K562 (cell line): Measurements from ENCODE around the gene FAM53B. TPM values are rescaled to one million over a fixed set of nuclear protein-coding genes. Genes with fewer than 3 reads are reported as not detected.

Experiments used
- ATAC-seq: fragments of 200-7000 bp; cut with Tn5 transposase; 3 replicates; pipeline ENCODE4 v1.9.1; 2020; ENCODE audit warnings: moderate library complexity
- BruUV-seq: library from RNA; stranded (reverse); fragments of 400-500 nt; replicated peaks from 2 replicates; lab custom pipeline; 2021; lab: Mats Ljungman, UMichigan
- CTCF ChIA-PET: fragments of 300-600 bp; formaldehyde crosslinking; extraction: SDS; loops from one replicate; lab custom pipeline; 2021; ENCODE audit warnings: low intra/inter-chr PET ratio; lab: Yijun Ruan, JAX
- POLR2A ChIA-PET: fragments of 300-600, 350-650 bp; sonication (Branson Sonifier 250); formaldehyde crosslinking; extraction: SDS; loops from one replicate; lab custom pipeline; 2021; ENCODE audit warnings: antibody characterized with exemption, inconsistent platforms; lab: Yijun Ruan, JAX
- DNase-seq, 4 experiments: peaks; one replicate each; pipeline versions ENCODE4 v3.0.0 to v3.0.0-alpha.2; 2011 to 2018; ENCODE audit warnings: low spot score in 3 of 4, mixed read lengths in 3 of 4; ENCODE audit errors: extremely low read depth in 1 of 4
- FAIRE-seq: peaks from 2 replicates; lab custom pipeline; 2011; peaks lifted over from hg19 to GRCh38; lab: Jason Lieb, UNC
- H2AFZ ChIP-seq: 2 replicates; pipeline ENCODE4 v1.6.0; 2011; ENCODE audit warnings: low read depth, low read length, control low read depth, inconsistent platforms
- H3K27ac ChIP-seq: fragments of 200-600 bp; 3 replicates; pipeline ENCODE4 v1.8.0; 2011; ENCODE audit warnings: low read depth, mild to moderate bottlenecking, control low read depth, inconsistent platforms, low read length, moderate library complexity, mixed read lengths; ENCODE audit errors: extremely low read depth
- H3K27me3 ChIP-seq, 2 experiments: fragments of 300-600 bp in 1 of 2; 2 replicates in 1 of 2; 3 replicates in 1 of 2; pipeline versions ENCODE4 v1.6.0 to v1.8.0; 2011; ENCODE audit warnings: inconsistent platforms in 2 of 2, low read length in 2 of 2, mild to moderate bottlenecking in 1 of 2, mixed read lengths in 1 of 2, moderate library complexity in 1 of 2; ENCODE audit not compliant: control insufficient read depth in 2 of 2, insufficient read depth in 2 of 2
- H3K36me3 ChIP-seq: fragments of 300-600 bp; 3 replicates; pipeline ENCODE4 v1.8.0; 2011; ENCODE audit warnings: mild to moderate bottlenecking, low read length, inconsistent platforms; ENCODE audit not compliant: control insufficient read depth, insufficient read depth
- H3K4me1 ChIP-seq, 2 experiments: fragments of 200-600 bp in 1 of 2; replicated peaks in 1 of 2; 2 replicates in 1 of 2; 3 replicates in 1 of 2; pipeline versions ENCODE4 v1.5.1 to v1.8.0; 2011; ENCODE audit warnings: inconsistent platforms in 2 of 2, low read length in 2 of 2, mild to moderate bottlenecking in 1 of 2, mixed read lengths in 1 of 2, moderate library complexity in 1 of 2; ENCODE audit not compliant: control insufficient read depth in 2 of 2, insufficient read depth in 2 of 2
- H3K4me2 ChIP-seq: 2 replicates; pipeline ENCODE4 v1.6.1; 2011; ENCODE audit warnings: low read length, control low read depth, inconsistent platforms, mixed read lengths; ENCODE audit not compliant: insufficient read depth
- H3K4me3 ChIP-seq: fragments of 200-600 bp; sonication (generic), shearing (Covaris generic); 2 replicates; pipeline ENCODE4 v1.5.1; 2016; ENCODE audit warnings: control low read depth, inconsistent platforms
- H3K79me2 ChIP-seq: fragments of 200-600 bp; 3 replicates; pipeline ENCODE4 v1.8.0; 2011; ENCODE audit warnings: low read length, inconsistent platforms; ENCODE audit not compliant: control insufficient read depth, insufficient read depth
- H3K9ac ChIP-seq, 2 experiments: 2 replicates each; pipeline versions ENCODE4 v1.6.0 to v1.6.1; 2011; ENCODE audit warnings: low read depth in 2 of 2, low read length in 2 of 2, control low read depth in 1 of 2, inconsistent platforms in 1 of 2, mild to moderate bottlenecking in 1 of 2, mixed read lengths in 1 of 2; ENCODE audit not compliant: insufficient read depth in 1 of 2
- H3K9me1 ChIP-seq: one replicate; pipeline ENCODE4 v1.6.0; 2011; ENCODE audit warnings: inconsistent platforms, mild to moderate bottlenecking, low read length, moderate library complexity; ENCODE audit not compliant: control insufficient read depth, insufficient read depth
- H3K9me3 ChIP-seq: replicated peaks from 2 replicates; pipeline ENCODE4 v1.5.1; 2011; ENCODE audit warnings: low read depth, low read length, inconsistent platforms; ENCODE audit not compliant: control insufficient read depth, insufficient read depth
- H4K20me1 ChIP-seq: replicated peaks from 2 replicates; pipeline ENCODE4 v1.6.1; 2011; ENCODE audit warnings: low read length, inconsistent platforms, mixed read lengths; ENCODE audit not compliant: control insufficient read depth, insufficient read depth
- ARID2 ChIP-seq: fragments of 450-650 bp; IDR thresholded peaks from 2 replicates; pipeline ENCODE4 v1.6.1; 2017; ENCODE audit warnings: antibody characterized with exemption, mild to moderate bottlenecking
- DMBX1 ChIP-seq: fragments of 250-450 bp; sonication (Bioruptor Pico); IDR thresholded peaks from 2 replicates; pipeline ENCODE4 v1.8.0; 2022; ENCODE audit warnings: inconsistent platforms, mild to moderate bottlenecking, moderate library complexity, borderline replicate concordance
- NONO ChIP-seq, 2 experiments: fragments of 200-400 bp in 1 of 2; fragments of 450-650 bp in 1 of 2; formaldehyde crosslinking in 1 of 2; IDR thresholded peaks; 2 replicates each; pipeline ENCODE4 v1.6.1; 2017; ENCODE audit warnings: low read depth in 2 of 2, mild to moderate bottlenecking in 2 of 2, moderate library complexity in 2 of 2, low read length in 1 of 2
- TSC22D4 ChIP-seq: fragments of 450-650 bp; IDR thresholded peaks from 2 replicates; pipeline ENCODE4 v1.6.1; 2016; ENCODE audit warnings: missing genetic modification characterization, missing biosample characterization, control low read depth
- WGBS: fragments of 100-300 bp; shearing (Covaris generic); methylation state at CpG from one replicate; pipeline ENCODE4 v1.1.6; 2016; ENCODE audit warnings: low coverage, mixed read lengths; ENCODE audit not compliant: insufficient coverage; ENCODE audit errors: missing lambda C conversion rate; 5-methylcytosine and 5-hydroxymethylcytosine counted together
- in situ Hi-C: fragments of 300-500 bp; cut with MboI; formaldehyde crosslinking; loops from 4 replicates; pipeline ENCODE4 v1.15.0; 2018; ENCODE audit warnings: inconsistent platforms, mixed read lengths
- intact Hi-C: fragments of 100-400 bp; cut with micrococcal nuclease; formaldehyde crosslinking; loops from 2 replicates; pipeline ENCODE4 v1.14.2; 2022
- polyA plus RNA-seq, 8 experiments: library from polyadenylated mRNA; depleted of rRNA in 4 of 8; stranded (reverse) in 5 of 8; unstranded in 3 of 8; fragments of >200 nt; fragmentation: Nextera tagmentation in 2 of 8; fragmentation: Illumina TruSeq in 1 of 8; extraction: Ambion mirVana in 2 of 8; extraction: Trizol in 1 of 8; gene quantifications; 2 replicates each; pipeline versions ENCODE4 v1.2.1 to v1.2.3, GENCODE V29; 2011 to 2014; ENCODE audit warnings: inconsistent platforms in 1 of 8, missing spikeins in 1 of 8
- total RNA-seq, 7 experiments: library from RNA; depleted of rRNA in 6 of 7; stranded (reverse); fragments of >200 nt in 6 of 7; fragmentation: Illumina TruSeq in 2 of 7; extraction: Trizol in 2 of 7; gene quantifications; 2 replicates each; pipeline versions ENCODE4 v1.2.1 to v1.2.3, GENCODE V29; 2011 to 2021; ENCODE audit warnings: low replicate concordance in 1 of 7
- TF ChIP-seq, protein P1 (sequence below): sonication (generic); formaldehyde crosslinking; IDR thresholded peaks from 2 replicates; pipeline ENCODE4 v1.9.0; 2022; ENCODE audit warnings: mild to moderate bottlenecking, missing genetic modification reagents
- TF ChIP-seq, protein P2 (sequence below): fragments of 250-450 bp; sonication (Bioruptor Pico); IDR thresholded peaks from 2 replicates; pipeline ENCODE4 v1.8.0; 2021; ENCODE audit warnings: moderate library complexity, mild to moderate bottlenecking, inconsistent platforms
- TF ChIP-seq, protein P3 (sequence below): sonication (generic); formaldehyde crosslinking; IDR thresholded peaks from 2 replicates; pipeline ENCODE4 v1.8.1; 2023; ENCODE audit warnings: missing genetic modification reagents, mild to moderate bottlenecking, borderline replicate concordance

The FAM53B gene
- total and polyA plus RNA-seq, 9 of the 15 experiments (the other 6 are each of a cell fraction or from before 2014, with no cell fraction given) = 0.03 to 16.5 (median 5.0) TPM

DNA sequence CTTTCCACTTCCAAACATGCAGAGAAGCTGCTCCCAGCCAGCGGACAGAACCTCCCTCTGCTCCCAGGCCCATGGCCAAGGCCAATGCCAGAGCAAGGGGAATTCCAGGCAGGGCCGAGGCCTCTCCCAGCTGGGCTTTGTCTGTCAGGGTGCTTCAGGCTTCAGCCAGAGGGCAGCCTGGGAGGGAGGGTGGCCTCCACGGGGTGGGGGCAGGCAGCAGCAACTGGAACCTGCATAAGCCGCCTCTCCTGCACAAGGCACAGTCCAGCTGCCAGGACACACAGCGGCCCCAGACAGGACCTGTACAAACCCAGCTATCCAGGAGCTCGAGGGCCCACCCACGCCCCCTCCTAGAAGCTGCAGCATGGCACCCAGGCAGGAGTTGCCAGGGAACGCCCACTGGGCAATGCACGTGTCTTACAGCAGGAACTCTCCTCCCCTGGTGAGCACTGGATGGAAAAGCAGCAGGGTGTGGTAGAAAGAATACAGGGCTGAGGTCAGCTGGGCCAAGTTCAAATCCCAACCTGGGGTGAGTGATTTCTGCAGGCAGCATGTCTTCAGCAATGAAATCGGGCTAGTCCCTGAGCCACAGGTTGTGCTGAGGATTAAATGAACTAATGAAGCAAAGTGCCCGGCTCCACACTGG, 7.6 kb downstream of the FAM53B start:
- peak overlapping the region in 1 of 2 experiments; percentile 24; a peak in 1 of 4 replicates for H3K9ac ChIP-seq
- H3K4me3 ChIP-seq = no peak overlapping the region
- no peak for ATAC-seq
- no peak overlapping the region for H3K4me2 ChIP-seq
- peaks cover 12% of the 10 kb centered on the region; the same call in 1 of the 3 replicates for H3K36me3 ChIP-seq
- CTCF ChIA-PET = no interaction called here
- TF ChIP-seq, protein P1, sequence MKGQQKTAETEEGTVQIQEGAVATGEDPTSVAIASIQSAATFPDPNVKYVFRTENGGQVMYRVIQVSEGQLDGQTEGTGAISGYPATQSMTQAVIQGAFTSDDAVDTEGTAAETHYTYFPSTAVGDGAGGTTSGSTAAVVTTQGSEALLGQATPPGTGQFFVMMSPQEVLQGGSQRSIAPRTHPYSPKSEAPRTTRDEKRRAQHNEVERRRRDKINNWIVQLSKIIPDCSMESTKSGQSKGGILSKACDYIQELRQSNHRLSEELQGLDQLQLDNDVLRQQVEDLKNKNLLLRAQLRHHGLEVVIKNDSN (CRISPR knock-in tag) = no peak
- TF ChIP-seq, protein P2, sequence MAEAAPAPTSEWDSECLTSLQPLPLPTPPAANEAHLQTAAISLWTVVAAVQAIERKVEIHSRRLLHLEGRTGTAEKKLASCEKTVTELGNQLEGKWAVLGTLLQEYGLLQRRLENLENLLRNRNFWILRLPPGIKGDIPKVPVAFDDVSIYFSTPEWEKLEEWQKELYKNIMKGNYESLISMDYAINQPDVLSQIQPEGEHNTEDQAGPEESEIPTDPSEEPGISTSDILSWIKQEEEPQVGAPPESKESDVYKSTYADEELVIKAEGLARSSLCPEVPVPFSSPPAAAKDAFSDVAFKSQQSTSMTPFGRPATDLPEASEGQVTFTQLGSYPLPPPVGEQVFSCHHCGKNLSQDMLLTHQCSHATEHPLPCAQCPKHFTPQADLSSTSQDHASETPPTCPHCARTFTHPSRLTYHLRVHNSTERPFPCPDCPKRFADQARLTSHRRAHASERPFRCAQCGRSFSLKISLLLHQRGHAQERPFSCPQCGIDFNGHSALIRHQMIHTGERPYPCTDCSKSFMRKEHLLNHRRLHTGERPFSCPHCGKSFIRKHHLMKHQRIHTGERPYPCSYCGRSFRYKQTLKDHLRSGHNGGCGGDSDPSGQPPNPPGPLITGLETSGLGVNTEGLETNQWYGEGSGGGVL (CRISPR knock-in tag) = no peak
- no peak for TF ChIP-seq NONO (IDR thresholded peaks at IDR 0.05; ENCODE audit: low read depth in 2 of 2, low read length in 1 of 2)
- no peak for TF ChIP-seq ARID2
- TF ChIP-seq DMBX1 (CRISPR knock-in tag) = no peak
- TF ChIP-seq TSC22D4 (tag) = no peak
- TF ChIP-seq, protein P3, sequence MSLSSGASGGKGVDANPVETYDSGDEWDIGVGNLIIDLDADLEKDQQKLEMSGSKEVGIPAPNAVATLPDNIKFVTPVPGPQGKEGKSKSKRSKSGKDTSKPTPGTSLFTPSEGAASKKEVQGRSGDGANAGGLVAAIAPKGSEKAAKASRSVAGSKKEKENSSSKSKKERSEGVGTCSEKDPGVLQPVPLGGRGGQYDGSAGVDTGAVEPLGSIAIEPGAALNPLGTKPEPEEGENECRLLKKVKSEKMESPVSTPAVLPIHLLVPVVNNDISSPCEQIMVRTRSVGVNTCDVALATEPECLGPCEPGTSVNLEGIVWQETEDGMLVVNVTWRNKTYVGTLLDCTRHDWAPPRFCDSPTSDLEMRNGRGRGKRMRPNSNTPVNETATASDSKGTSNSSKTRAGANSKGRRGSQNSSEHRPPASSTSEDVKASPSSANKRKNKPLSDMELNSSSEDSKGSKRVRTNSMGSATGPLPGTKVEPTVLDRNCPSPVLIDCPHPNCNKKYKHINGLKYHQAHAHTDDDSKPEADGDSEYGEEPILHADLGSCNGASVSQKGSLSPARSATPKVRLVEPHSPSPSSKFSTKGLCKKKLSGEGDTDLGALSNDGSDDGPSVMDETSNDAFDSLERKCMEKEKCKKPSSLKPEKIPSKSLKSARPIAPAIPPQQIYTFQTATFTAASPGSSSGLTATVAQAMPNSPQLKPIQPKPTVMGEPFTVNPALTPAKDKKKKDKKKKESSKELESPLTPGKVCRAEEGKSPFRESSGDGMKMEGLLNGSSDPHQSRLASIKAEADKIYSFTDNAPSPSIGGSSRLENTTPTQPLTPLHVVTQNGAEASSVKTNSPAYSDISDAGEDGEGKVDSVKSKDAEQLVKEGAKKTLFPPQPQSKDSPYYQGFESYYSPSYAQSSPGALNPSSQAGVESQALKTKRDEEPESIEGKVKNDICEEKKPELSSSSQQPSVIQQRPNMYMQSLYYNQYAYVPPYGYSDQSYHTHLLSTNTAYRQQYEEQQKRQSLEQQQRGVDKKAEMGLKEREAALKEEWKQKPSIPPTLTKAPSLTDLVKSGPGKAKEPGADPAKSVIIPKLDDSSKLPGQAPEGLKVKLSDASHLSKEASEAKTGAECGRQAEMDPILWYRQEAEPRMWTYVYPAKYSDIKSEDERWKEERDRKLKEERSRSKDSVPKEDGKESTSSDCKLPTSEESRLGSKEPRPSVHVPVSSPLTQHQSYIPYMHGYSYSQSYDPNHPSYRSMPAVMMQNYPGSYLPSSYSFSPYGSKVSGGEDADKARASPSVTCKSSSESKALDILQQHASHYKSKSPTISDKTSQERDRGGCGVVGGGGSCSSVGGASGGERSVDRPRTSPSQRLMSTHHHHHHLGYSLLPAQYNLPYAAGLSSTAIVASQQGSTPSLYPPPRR (CRISPR knock-in tag) = no peak
- TF ChIP-seq, all 486 proteins: peak for 0
- intact Hi-C loops (no loop called here), in situ Hi-C loops (no loop called here)
- 88% methylated on average over 7 of the region's 11 CpGs for WGBS
- H3K9me3 ChIP-seq = no peaks in the 10 kb centered on the region
- no peak for DNase-seq
- FAIRE-seq = no peak
- H3K27ac ChIP-seq = no peak overlapping the region
- peaks cover 52% of the 10 kb centered on the region for H3K79me2 ChIP-seq
- POLR2A ChIA-PET = interaction anchor here (1.1 kb wide), 1 partner anchor 10 kb away, joined by 3 read pairs; no protein-coding TSS in a partner anchor
- no peak overlapping the region for H2AFZ ChIP-seq
- no TSS peak for BruUV-seq
- peaks cover 22 to 27% of the 10 kb centered on the region in 2 experiments; a peak in 4 of 5 replicates for H3K4me1 ChIP-seq
- H3K27me3 ChIP-seq = no peaks in the 10 kb centered on the region
- no peaks in the 10 kb centered on the region for H3K9me1 ChIP-seq
- H4K20me1 ChIP-seq = peaks cover 19% of the 10 kb centered on the region; the same call in 1 of the 2 replicates
